HEK293 (cell line): ENCODE results near the gene TTL.
"Not testable (repeated sequence)": the region's sequence is repeated elsewhere in the genome, so short reads cannot be mapped to it uniquely, and the experiment has no call there.

Experiments
- CTCF ChIA-PET: fragments of 350-600 bp; formaldehyde crosslinking; extraction: SDS; loops from one replicate; lab custom pipeline; 2021; ENCODE audit warnings: antibody characterized with exemption; lab: Yijun Ruan, JAX
- POLR2A ChIA-PET: fragments of 300-600 bp; formaldehyde crosslinking; extraction: SDS; loops from one replicate; lab custom pipeline; 2020; ENCODE audit warnings: antibody characterized with exemption, inconsistent platforms; lab: Yijun Ruan, JAX
- H3K27ac ChIP-seq: fragments of 200-500 bp; sonication (Bioruptor generic); 2 replicates; pipeline ENCODE4 v1.5.1; 2014; ENCODE audit warnings: low read depth, low read length, control low read depth, inconsistent platforms; ENCODE audit errors: extremely low read depth
- H3K36me3 ChIP-seq, 2 experiments: fragments of 200-500 bp in 1 of 2; sonication (Bioruptor generic) in 1 of 2; 1 replicate in 1 of 2; 2 replicates in 1 of 2; pipeline ENCODE4 v1.5.1; 2014 to 2017; ENCODE audit warnings: inconsistent platforms in 2 of 2, low read length in 2 of 2; ENCODE audit not compliant: control insufficient read depth in 2 of 2, insufficient read depth in 1 of 2
- H3K4me1 ChIP-seq: fragments of 200-500 bp; sonication (Bioruptor generic); 2 replicates; pipeline ENCODE4 v1.5.1; 2014; ENCODE audit warnings: mild to moderate bottlenecking, low read length, inconsistent platforms; ENCODE audit not compliant: control insufficient read depth, insufficient read depth
- H3K4me3 ChIP-seq: 2 replicates; pipeline ENCODE4 v1.5.1; 2011; ENCODE audit warnings: low read depth, mild to moderate bottlenecking, control low read depth, low read length, moderate library complexity
- H3K9me3 ChIP-seq: fragments of 200-500 bp; sonication (Bioruptor generic); 2 replicates; pipeline ENCODE4 v1.5.1; 2014; ENCODE audit warnings: low read depth, low read length, inconsistent platforms; ENCODE audit not compliant: control insufficient read depth, insufficient read depth
- ZBTB17 ChIP-seq: fragments of 450-650 bp; formaldehyde crosslinking; IDR thresholded peaks from 2 replicates; pipeline ENCODE4 v1.5.1; 2016; ENCODE audit warnings: missing biosample characterization, missing genetic modification characterization
- ZBTB26 ChIP-seq: fragments of 450-650 bp; formaldehyde crosslinking; optimal IDR thresholded peaks from 2 replicates; pipeline ENCODE3; 2016; ENCODE audit warnings: missing biosample characterization, mild to moderate bottlenecking, missing genetic modification characterization
- ZNF2 ChIP-seq: fragments of 450-650 bp; formaldehyde crosslinking; IDR thresholded peaks from 2 replicates; pipeline ENCODE4 v1.5.1; 2016; ENCODE audit warnings: missing biosample characterization, missing genetic modification characterization
- ZNF311 ChIP-seq: fragments of 450-650 bp; formaldehyde crosslinking; IDR thresholded peaks from 2 replicates; pipeline ENCODE4 v1.5.1; 2017; ENCODE audit warnings: missing biosample characterization, missing genetic modification characterization, borderline replicate concordance
- ZNF335 ChIP-seq: fragments of 450-650 bp; formaldehyde crosslinking; conservative IDR thresholded peaks from 2 replicates; pipeline ENCODE4 v1.5.1; 2016; ENCODE audit warnings: missing biosample characterization, missing genetic modification characterization
- ZNF549 ChIP-seq: fragments of 450-650 bp; IDR thresholded peaks from 2 replicates; pipeline ENCODE4 v1.5.1; 2018; ENCODE audit warnings: missing biosample characterization, missing genetic modification characterization, mild to moderate bottlenecking, inconsistent platforms, moderate library complexity
- ZNF654 ChIP-seq: fragments of 450-650 bp; formaldehyde crosslinking; IDR thresholded peaks from 2 replicates; pipeline ENCODE4 v1.5.1; 2016; ENCODE audit warnings: low read depth, missing biosample characterization, missing genetic modification characterization
- TF ChIP-seq, protein P1 (sequence below): fragments of 450-650 bp; formaldehyde crosslinking; IDR thresholded peaks from 2 replicates; pipeline ENCODE4 v1.5.1; 2016; ENCODE audit warnings: missing biosample characterization, missing genetic modification characterization
- TF ChIP-seq, protein P2 (sequence below): fragments of 450-650 bp; formaldehyde crosslinking; IDR thresholded peaks from 2 replicates; pipeline ENCODE4 v1.5.1; 2016; ENCODE audit warnings: missing biosample characterization, missing genetic modification characterization

TTL gene

DNA sequence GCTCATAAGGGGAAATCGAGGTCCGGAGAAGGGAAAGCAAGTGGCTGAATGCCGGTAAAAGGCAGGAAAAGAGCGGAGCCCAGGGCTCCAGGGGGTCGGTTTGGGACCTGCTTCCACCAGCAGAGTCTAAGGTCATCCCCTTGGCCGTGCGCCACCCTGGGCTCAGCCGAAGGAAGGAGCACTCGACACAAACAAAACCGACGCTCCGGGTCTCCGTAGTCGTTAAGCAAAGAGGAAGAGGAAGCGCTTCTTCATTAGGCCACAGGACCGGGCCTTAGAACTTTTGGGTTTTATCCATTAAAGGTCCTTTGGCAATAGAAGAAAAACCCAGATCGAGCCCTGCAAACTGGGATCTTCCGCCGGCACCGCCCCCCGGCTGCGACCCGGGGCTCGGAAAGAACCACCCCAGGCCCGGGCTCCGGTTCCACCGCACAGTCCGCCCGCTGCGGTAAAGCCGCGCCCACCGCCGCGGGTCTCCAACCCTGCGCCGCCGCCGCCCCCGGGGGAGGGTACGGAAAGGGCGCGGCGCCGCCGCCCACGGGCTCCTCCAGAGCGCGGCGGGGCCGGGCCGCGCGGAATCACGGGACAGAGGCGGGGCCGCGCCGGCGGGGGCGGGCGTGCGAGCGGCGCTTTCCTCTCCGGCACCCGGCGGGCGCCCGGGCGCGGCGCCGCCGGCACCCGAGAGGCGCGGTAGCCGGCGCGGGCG is at the start of gene TTL (continued):
- TF ChIP-seq ZNF311 (tag by site-specific recombination) (no peak), ZNF549 (tag by site-specific recombination) (no peak)

- POLR2A ChIA-PET = not testable (repeated sequence)
- 0 out of 2 replicates have a peak overlapping the region, but pooled peaks have one; percentile 37 for H3K27ac ChIP-seq
Observed at GRCh38 chr2:112432390-112432734, 49.6 kb upstream of the TTL start.

DNA sequence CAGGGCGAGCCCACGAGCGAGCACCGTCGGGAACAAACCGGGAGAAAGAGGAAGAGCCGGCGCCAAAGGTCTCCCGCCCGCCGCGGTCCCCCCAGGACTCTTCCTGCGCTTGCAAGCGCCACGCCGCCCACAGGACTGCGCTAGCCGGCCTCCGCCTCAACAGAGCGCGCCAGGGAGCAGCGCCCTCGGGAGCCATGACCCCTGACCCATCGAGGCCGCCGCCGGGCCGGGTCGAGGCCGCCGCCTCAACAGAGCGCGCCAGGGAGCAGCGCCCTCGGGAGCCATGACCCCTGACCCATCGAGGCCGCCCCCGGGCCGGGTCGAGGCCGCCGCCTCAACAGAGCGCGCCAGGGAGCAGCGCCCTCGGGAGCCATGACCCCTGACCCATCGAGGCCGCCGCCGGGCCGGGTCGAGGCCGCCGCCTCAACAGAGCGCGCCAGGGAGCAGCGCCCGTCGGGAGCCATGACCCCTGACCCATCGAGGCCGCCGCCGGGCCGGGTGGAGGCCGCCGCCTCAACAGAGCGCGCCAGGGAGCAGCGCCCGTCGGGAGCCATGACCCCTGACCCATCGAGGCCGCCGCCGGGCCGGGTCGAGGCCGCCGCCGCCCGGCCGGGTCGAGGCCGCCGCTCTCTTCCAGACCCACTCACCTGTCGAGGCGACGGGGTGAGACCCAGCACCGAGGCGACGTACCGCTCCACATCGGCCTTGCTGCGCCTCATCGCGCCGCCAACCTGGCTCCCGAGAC is 49.0 kb upstream of the TTL start:
- peak; percentile 53 for TF ChIP-seq ZBTB26 (tag by site-specific recombination)
- peak overlapping the region; percentile 53; the same call in 1 of the 2 replicates for H3K27ac ChIP-seq
- H3K9me3 ChIP-seq, H3K36me3 ChIP-seq, H3K4me1 ChIP-seq: not testable (repeated sequence)
- ChIA-PET CTCF (interaction anchor here (0.6 to 1.0 kb wide), 2 partner anchors 21 to 311 kb away, joined by 3 read pairs; no protein-coding TSS in a partner anchor), POLR2A (interaction anchor here (0.5 to 0.6 kb wide), 2 partner anchors 61 to 209 kb away, joined by 3 to 5 read pairs; no protein-coding TSS in a partner anchor)
- peak overlapping the region; percentile 43 for H3K4me3 ChIP-seq

More at GRCh38 chr2:112432390-112432734, 49.6 kb upstream of the TTL start:
- H3K4me3 ChIP-seq = peak overlapping the region; percentile 43
- CTCF ChIA-PET, H3K9me3 ChIP-seq, H3K36me3 ChIP-seq, H3K4me1 ChIP-seq: not testable (repeated sequence)

- H3K4me3 ChIP-seq = peak within 1 kb of the TSS; percentile 43
- not testable (repeated sequence) for H3K4me1 ChIP-seq, H3K9me3 ChIP-seq, H3K36me3 ChIP-seq
- POLR2A ChIA-PET = interaction anchor here (0.5 to 0.6 kb wide), 2 partner anchors 60 to 209 kb away, joined by 3 to 5 read pairs; no protein-coding TSS in a partner anchor
- TF ChIP-seq ZNF335 (tag by site-specific recombination) (0 out of 2 replicates have a peak, but pooled peaks have one; percentile 12), ZBTB26 (tag by site-specific recombination) (peak; percentile 42), ZNF654 (tag by site-specific recombination) (peak; percentile 63), ZBTB17 (tag by site-specific recombination) (peak; percentile 50; the same call in 1 of the 2 replicates), ZNF2 (tag by site-specific recombination) (0 out of 2 replicates have a peak, but pooled peaks have one; percentile 36)
- TF ChIP-seq, protein P1, sequence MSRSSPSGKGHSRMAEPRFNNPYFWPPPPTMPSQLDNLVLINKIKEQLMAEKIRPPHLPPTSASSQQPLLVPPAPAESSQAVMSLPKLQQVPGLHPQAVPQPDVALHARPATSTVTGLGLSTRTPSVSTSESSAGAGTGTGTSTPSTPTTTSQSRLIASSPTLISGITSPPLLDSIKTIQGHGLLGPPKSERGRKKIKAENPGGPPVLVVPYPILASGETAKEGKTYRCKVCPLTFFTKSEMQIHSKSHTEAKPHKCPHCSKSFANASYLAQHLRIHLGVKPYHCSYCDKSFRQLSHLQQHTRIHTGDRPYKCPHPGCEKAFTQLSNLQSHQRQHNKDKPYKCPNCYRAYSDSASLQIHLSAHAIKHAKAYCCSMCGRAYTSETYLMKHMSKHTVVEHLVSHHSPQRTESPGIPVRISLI = 0 out of 2 replicates have a peak, but pooled peaks have one; percentile 37
- TF ChIP-seq, protein P2, sequence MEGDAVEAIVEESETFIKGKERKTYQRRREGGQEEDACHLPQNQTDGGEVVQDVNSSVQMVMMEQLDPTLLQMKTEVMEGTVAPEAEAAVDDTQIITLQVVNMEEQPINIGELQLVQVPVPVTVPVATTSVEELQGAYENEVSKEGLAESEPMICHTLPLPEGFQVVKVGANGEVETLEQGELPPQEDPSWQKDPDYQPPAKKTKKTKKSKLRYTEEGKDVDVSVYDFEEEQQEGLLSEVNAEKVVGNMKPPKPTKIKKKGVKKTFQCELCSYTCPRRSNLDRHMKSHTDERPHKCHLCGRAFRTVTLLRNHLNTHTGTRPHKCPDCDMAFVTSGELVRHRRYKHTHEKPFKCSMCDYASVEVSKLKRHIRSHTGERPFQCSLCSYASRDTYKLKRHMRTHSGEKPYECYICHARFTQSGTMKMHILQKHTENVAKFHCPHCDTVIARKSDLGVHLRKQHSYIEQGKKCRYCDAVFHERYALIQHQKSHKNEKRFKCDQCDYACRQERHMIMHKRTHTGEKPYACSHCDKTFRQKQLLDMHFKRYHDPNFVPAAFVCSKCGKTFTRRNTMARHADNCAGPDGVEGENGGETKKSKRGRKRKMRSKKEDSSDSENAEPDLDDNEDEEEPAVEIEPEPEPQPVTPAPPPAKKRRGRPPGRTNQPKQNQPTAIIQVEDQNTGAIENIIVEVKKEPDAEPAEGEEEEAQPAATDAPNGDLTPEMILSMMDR (tag by site-specific recombination) = peak; percentile 71; the same call in 1 of the 2 replicates
- TF ChIP-seq, all 188 proteins: peak for 7; not testable (repeated sequence) for 181
- H3K27ac ChIP-seq = peak within 1 kb of the TSS; percentile 53; the same call in 1 of the 2 replicates
- CTCF ChIA-PET = interaction anchor here (0.6 to 1.0 kb wide), 2 partner anchors 21 to 312 kb away, joined by 3 read pairs; no protein-coding TSS in a partner anchor
Observed at GRCh38 chr2:112433480-112433879, 48.5 kb upstream of the TTL start, which contains the start of gene RGPD8. Gene RGPD8 (minus strand): TSS chr2:112433645. CDS start chr2:112433453, 192 bp downstream.
